ENCODE data around the gene AFP. TPM values are rescaled to one million over a fixed set of nuclear protein-coding genes. Genes with fewer than 3 reads are reported as not detected.
A peak's percentile ranks its signal among the peaks of the same experiment; 100 is the strongest.

AFP gene
- total and polyA plus RNA-seq, 10 of the 15 experiments (the other 5 are each of a cell fraction or from before 2014, with no cell fraction given), result 0.72 TPM; not detected in 9

DNA sequence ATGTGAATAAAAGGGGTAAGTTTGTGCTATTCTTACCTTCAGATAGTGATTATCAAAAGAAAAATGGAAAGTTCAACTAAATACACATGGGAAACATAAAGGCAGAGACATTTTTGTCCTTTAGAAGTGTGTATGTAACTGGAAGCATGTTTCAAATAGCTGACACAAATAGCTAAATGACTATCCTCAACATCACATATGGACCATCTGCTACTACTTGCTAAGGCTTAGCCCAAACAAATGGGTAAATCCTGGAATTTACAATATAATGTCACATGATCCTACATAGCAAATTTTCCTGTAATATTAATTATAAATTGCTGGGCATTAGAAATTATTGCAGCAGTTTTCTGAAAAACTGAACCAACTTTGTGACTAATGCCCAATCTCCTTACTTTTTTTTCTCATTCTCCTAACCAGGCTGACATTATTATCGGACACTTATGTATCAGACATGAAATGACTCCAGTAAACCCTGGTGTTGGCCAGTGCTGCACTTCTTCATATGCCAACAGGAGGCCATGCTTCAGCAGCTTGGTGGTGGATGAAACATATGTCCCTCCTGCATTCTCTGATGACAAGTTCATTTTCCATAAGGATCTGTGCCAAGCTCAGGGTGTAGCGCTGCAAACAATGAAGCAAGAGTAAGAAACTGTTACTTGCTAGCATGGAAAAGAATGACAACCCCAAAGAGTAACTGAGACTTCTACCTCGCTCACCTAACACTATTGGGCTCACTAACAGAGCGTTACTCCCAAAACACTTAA, 16.1 kb downstream of the AFP start (continued):
- TF ChIP-seq, protein P1, sequence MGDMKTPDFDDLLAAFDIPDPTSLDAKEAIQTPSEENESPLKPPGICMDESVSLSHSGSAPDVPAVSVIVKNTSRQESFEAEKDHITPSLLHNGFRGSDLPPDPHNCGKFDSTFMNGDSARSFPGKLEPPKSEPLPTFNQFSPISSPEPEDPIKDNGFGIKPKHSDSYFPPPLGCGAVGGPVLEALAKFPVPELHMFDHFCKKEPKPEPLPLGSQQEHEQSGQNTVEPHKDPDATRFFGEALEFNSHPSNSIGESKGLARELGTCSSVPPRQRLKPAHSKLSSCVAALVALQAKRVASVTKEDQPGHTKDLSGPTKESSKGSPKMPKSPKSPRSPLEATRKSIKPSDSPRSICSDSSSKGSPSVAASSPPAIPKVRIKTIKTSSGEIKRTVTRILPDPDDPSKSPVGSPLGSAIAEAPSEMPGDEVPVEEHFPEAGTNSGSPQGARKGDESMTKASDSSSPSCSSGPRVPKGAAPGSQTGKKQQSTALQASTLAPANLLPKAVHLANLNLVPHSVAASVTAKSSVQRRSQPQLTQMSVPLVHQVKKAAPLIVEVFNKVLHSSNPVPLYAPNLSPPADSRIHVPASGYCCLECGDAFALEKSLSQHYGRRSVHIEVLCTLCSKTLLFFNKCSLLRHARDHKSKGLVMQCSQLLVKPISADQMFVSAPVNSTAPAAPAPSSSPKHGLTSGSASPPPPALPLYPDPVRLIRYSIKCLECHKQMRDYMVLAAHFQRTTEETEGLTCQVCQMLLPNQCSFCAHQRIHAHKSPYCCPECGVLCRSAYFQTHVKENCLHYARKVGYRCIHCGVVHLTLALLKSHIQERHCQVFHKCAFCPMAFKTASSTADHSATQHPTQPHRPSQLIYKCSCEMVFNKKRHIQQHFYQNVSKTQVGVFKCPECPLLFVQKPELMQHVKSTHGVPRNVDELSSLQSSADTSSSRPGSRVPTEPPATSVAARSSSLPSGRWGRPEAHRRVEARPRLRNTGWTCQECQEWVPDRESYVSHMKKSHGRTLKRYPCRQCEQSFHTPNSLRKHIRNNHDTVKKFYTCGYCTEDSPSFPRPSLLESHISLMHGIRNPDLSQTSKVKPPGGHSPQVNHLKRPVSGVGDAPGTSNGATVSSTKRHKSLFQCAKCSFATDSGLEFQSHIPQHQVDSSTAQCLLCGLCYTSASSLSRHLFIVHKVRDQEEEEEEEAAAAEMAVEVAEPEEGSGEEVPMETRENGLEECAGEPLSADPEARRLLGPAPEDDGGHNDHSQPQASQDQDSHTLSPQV (IDR thresholded peaks at IDR 0.05), result no peak

DNA sequence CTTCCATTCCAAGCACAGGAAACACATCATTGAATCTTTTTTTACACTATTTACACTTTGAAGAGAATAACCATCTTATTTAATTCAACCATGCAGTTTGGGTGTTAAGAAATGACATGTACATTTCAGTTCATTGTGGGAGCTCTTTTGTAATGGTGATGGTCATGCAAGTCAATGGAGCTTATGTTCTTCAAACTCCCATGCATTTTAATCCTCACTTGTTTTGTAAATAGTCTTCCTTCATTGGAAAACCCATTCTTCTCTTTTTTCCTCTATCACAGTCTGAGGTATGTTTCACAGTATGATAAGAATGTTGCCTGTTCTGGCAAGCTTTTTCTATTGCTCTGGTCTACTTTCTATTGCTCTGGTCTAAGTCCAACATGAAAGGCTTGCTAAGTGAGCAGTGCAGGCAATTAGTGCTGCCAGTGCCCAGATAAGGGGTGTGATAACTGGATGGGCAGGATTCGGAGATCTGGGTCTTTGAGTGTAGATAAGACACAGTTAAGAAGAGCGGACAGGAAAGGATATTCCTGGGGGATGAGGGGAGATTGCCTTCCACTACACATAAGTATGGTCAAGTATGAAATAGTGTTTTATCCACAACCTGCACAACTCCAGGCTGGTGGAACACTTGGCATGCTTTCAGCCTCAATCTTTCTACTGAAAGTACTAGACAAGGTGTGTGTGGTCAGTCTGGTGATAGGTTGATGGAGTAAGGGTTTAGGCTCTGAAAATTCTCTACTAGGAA, 17.1 kb downstream of the AFP start:
- WGBS (ENCODE audit: insufficient coverage, insufficient replicate concordance, low lambda C conversion rate, missing lambda C conversion rate), result 35% methylated on average over 2 of the region's 2 CpGs
- BruUV-seq (replicated peaks), result no TSS peak
- Histone ChIP-seq H3K4me2 (ENCODE audit: control insufficient read depth, insufficient read depth) (no peak overlapping the region), H3K27ac (ENCODE audit: control insufficient read depth, insufficient read depth) (no peak overlapping the region), H3K36me3 (ENCODE audit: control insufficient read depth in 2 of 2, insufficient read depth in 2 of 2, low read length in 1 of 2) (no peaks in the 10 kb centered on the region), H3K79me2 (ENCODE audit: control insufficient read depth, insufficient read depth, low read length) (no peaks in the 10 kb centered on the region), H3K9me3 (replicated peaks; ENCODE audit: control insufficient read depth, insufficient read depth, low read length) (no peaks in the 10 kb centered on the region), H3K4me3 (no peak overlapping the region), H4K20me1 (ENCODE audit: control insufficient read depth, insufficient read depth) (no peaks in the 10 kb centered on the region), H3K27me3 (replicated peaks in 1 of 2; ENCODE audit: control insufficient read depth in 2 of 2, insufficient read depth in 2 of 2, low read length in 1 of 2) (no peaks in the 10 kb centered on the region), H2AFZ (ENCODE audit: control insufficient read depth, low read depth, low read length) (no peak overlapping the region), H3K9ac (ENCODE audit: control insufficient read depth, insufficient read depth, low read length) (no peak overlapping the region), H3K4me1 (ENCODE audit: control insufficient read depth, insufficient read depth, low read length) (no peaks in the 10 kb centered on the region)
- peak; percentile 27; the same call in 1 of the 3 replicates for ATAC-seq
- in situ Hi-C loops (cut with MboI), result loop anchor here (10.0 kb wide), 1 partner anchor 62 kb away; no protein-coding TSS in a partner anchor
- intact Hi-C loops (cut with micrococcal nuclease; ENCODE audit: unreplicated experiment), result no loop called here
- ChIA-PET RAD21 (ENCODE audit: unreplicated experiment) (no interaction called here), SMC1A (ENCODE audit: uncharacterized antibody, unreplicated experiment) (no interaction called here), POLR2A (no interaction called here), CTCF (no interaction called here)
- TF ChIP-seq MLLT1 (IDR thresholded peaks at IDR 0.05), result 0 out of 2 replicates have a peak, but pooled peaks have one; percentile 21
- TF ChIP-seq PML (IDR thresholded peaks at IDR 0.05; ENCODE audit: low read length), result no peak
- TF ChIP-seq MYB (IDR thresholded peaks at IDR 0.05; ENCODE audit: borderline replicate concordance, low read depth, low read length), result no peak
- no peak for TF ChIP-seq CHD2 (IDR thresholded peaks at IDR 0.05; ENCODE audit: borderline replicate concordance, low read depth, low read length)
- no peak for TF ChIP-seq RB1 (IDR thresholded peaks at IDR 0.05; ENCODE audit: borderline replicate concordance)
- no peak for TF ChIP-seq CREB1 (IDR thresholded peaks at IDR 0.05; ENCODE audit: low read depth)
- no peak for FAIRE-seq
- no peak for DNase-seq (ENCODE audit: low read depth, low spot score)
